ENCODE data around the gene GPSM1. TPM values are rescaled to one million over a fixed set of nuclear protein-coding genes. Genes with fewer than 3 reads are reported as not detected.

The GPSM1 gene
- total and polyA plus RNA-seq, 3 donors from 2014 or later = 33.5 to 101 (median 84.4) TPM

DNA sequence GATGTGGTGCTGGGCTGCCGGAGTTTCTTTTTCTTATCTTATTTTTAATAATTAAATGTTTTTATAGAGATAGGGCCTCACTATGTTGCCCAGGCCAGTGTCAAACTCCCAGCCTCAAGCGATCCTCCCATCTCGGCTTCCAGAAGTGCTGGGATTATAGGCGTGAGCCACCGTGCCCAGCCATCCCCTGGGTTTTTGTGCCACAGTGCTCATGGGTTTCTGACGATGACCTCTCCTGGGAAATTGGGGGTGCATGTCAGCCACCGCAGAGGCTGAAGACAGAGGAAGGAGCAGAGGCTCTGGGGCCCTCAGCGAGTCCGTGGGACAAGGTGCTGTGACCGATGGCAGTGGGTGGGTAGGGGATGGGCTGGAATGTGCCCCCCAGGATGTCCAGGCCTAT lies 14.4 kb downstream of the GPSM1 start:
- Histone ChIP-seq H3K27me3 (no peaks in the 10 kb centered on the region), H3K36me3 (ENCODE audit: low read depth, missing control alignments) (no peaks in the 10 kb centered on the region), H3K4me3 (no peak overlapping the region), H3K4me1 (peaks cover 60% of the 10 kb centered on the region), H3K9me3 (no peaks in the 10 kb centered on the region), H3K27ac (peak overlapping the region; percentile 65 to 74)
- TF ChIP-seq, protein P1, sequence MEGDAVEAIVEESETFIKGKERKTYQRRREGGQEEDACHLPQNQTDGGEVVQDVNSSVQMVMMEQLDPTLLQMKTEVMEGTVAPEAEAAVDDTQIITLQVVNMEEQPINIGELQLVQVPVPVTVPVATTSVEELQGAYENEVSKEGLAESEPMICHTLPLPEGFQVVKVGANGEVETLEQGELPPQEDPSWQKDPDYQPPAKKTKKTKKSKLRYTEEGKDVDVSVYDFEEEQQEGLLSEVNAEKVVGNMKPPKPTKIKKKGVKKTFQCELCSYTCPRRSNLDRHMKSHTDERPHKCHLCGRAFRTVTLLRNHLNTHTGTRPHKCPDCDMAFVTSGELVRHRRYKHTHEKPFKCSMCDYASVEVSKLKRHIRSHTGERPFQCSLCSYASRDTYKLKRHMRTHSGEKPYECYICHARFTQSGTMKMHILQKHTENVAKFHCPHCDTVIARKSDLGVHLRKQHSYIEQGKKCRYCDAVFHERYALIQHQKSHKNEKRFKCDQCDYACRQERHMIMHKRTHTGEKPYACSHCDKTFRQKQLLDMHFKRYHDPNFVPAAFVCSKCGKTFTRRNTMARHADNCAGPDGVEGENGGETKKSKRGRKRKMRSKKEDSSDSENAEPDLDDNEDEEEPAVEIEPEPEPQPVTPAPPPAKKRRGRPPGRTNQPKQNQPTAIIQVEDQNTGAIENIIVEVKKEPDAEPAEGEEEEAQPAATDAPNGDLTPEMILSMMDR (IDR thresholded peaks at IDR 0.05) = no peak
- no peak for TF ChIP-seq POLR2A (IDR thresholded peaks at IDR 0.05)
- intact Hi-C loops (cut with DNase I; ENCODE audit: low total_unique reads) = no loop called here
- no peak for DNase-seq
- 70 to 77% methylated on average over 5 to 10 of the region's 10 CpGs for WGBS, 2 donors

DNA sequence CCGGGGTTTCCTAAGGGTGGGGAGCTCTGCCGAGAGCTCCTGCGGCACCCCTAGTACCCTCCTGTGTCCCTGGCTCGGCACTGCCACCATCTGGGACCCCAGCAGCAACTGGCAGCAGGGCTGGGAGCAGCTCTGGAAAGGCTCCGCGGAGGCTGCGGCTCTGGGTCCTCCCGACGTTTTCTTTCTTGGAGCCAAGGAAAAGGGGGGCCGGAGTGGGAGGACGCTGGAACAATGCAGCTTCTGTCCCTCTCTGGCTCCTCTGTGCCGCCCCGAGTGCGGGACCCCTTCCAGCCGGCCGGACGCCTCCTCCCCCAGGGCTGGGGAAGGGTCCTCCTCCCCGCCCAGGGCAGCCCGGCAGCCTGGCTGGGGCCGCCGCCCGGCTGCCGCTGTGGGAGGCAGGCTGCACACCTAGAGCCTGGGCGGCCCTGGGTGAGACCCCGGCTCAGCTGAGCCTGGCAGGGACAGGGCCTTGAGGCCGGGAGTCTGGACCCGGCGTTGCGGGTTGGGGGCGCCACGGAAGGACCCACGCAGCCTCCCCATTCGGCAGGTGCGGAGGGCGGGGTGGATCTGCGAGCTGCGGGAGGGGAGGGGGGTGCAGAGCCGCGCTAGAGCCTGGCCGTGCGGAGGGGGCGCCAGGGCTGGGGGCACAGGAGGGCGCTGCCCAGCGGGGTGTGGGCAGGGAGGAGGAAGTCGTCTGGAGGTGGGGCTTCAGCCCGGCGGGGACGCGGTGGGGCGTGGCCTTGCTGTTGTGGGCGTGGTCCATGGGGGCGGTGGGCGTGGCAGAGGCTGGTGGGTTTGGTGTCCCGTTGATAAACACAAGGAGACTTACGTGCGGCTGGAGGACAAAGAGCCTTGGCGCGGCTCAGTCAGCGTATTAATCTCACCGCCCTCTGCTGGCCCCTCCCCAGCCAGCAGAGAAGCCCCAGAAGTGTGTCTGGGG lies 15.1 kb downstream of the GPSM1 start:
- intact Hi-C loops (cut with DNase I; ENCODE audit: low total_unique reads) = no loop called here

DNA sequence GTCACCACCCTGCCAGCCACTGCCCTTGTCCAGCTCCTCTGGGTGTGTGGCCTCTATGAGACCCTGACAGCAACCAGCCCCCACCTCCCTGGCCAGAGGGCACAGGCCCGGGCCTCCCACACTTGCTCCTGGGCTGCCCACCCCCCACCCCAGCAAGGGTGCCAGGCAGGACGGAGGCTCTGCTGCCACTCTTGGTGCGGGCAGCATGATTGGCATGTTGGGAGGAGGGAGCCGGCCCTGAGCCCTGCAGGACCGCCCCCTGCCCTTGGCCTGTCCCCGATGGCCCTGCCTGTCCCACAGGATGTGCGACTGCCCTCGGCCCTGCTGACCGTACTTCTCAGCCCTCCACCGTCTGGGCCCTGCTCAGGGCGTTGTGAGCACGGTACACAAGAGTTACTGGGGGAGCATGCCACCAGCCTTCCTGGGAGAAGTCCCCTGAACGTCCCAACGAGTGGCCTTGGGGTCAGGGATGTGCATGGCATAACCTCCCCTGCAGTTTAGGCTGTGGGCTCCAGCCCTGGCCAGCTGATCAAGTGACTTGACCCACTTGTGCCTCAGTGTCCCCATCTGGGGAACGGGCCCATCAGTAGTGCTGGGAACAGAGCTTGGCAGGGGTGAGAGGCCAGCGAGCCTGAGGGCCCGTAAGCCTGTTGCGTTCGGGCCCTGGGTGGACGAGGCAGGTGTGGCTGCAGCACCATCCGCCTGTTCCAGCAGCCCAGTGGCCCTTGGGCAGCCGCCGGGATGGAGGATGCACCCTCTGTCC lies 16.0 kb downstream of the GPSM1 start:
- peaks cover 60% of the 10 kb centered on the region for H3K4me1 ChIP-seq
- peak overlapping the region; percentile 63 to 74 for H3K27ac ChIP-seq
- intact Hi-C loops (cut with DNase I; ENCODE audit: low total_unique reads) = no loop called here
- no peaks in the 10 kb centered on the region for H3K27me3 ChIP-seq
- WGBS, 2 donors = 70 to 83% methylated on average over 9 to 23 of the region's 23 CpGs
- H3K9me3 ChIP-seq = no peaks in the 10 kb centered on the region
- TF ChIP-seq, protein P1 (IDR thresholded peaks at IDR 0.05) = no peak
- no peak for TF ChIP-seq POLR2A (IDR thresholded peaks at IDR 0.05)
- no peak overlapping the region for H3K4me3 ChIP-seq
- no peaks in the 10 kb centered on the region for H3K36me3 ChIP-seq (ENCODE audit: low read depth, missing control alignments)
- peak; percentile 76 for DNase-seq

More for the DNA sequence above, 15.1 kb downstream of the GPSM1 start:
- H3K9me3 ChIP-seq = no peaks in the 10 kb centered on the region
- DNase-seq = peak; percentile 93
- no peaks in the 10 kb centered on the region for H3K27me3 ChIP-seq
- H3K27ac ChIP-seq = peak overlapping the region; percentile 65 to 74
- TF ChIP-seq, protein P1 (IDR thresholded peaks at IDR 0.05) = no peak
- TF ChIP-seq POLR2A (IDR thresholded peaks at IDR 0.05) = no peak
- 31 to 36% methylated on average over 19 to 57 of the region's 60 CpGs for WGBS, 2 donors
- H3K4me1 ChIP-seq = peaks cover 60% of the 10 kb centered on the region
- H3K36me3 ChIP-seq (ENCODE audit: low read depth, missing control alignments) = no peaks in the 10 kb centered on the region
- peak overlapping the region; percentile 36 to 58 for H3K4me3 ChIP-seq

DNA sequence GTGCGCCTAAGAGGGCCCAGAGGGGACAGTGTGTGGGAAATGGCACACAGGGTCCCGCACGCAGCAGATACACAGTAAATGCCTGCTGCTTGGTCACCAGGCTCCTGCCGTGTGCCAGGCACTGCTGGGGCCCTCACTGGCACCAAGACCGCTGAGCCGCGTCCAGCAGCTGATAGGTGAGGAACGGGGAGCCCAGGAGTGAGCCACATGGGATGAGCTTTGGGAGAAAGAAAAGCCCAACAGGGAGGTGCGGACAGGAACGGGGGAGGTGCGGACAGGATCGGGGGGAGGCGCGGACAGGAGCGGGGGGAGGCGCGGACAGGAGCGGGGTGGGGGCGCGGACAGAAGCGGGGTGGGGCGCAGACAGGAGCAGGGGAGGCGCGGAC lies 16.5 kb downstream of the GPSM1 start:
- Histone ChIP-seq H3K27ac (peak overlapping the region in 1 of 2 donors; percentile 74), H3K9me3 (no peaks in the 10 kb centered on the region), H3K36me3 (ENCODE audit: low read depth, missing control alignments) (no peaks in the 10 kb centered on the region), H3K4me3 (no peak overlapping the region), H3K27me3 (no peaks in the 10 kb centered on the region), H3K4me1 (peaks cover 60% of the 10 kb centered on the region)
- no peak for DNase-seq
- WGBS, 2 donors = 67 to 72% methylated on average over 11 to 24 of the region's 24 CpGs
- TF ChIP-seq, protein P1 (IDR thresholded peaks at IDR 0.05) = no peak
- no peak for TF ChIP-seq POLR2A (IDR thresholded peaks at IDR 0.05)
- intact Hi-C loops (cut with DNase I; ENCODE audit: low total_unique reads) = no loop called here
